Activated CD8-positive, alpha-beta T cell treated with anti-CD3 and anti-CD28 coated beads for 36 hours (primary cell): ENCODE measurements around the gene CIITA. TPM values are rescaled to one million over a fixed set of nuclear protein-coding genes. Genes with fewer than 3 reads are reported as not detected.

ENCODE experiments used
- ATAC-seq: fragments of 200-7000 bp; cut with Tn5 transposase; one replicate; pipeline ENCODE4 v1.10.0; 2021; ENCODE audit warnings: mild to moderate bottlenecking, moderate library complexity
- CTCF ChIA-PET: fragments of 350-600 bp; sonication (Branson Sonifier 250); formaldehyde crosslinking; loops from one replicate; lab custom pipeline; 2021; ENCODE audit warnings: antibody characterized with exemption; lab: Charles Lee
- POLR2A ChIA-PET: fragments of 350-600 bp; sonication (Branson Sonifier 250); formaldehyde crosslinking; loops from one replicate; lab custom pipeline; 2021; ENCODE audit warnings: antibody characterized with exemption; lab: Charles Lee
- DNase-seq: peaks from one replicate; pipeline ENCODE4 v3.0.0-alpha.2; 2020
- H3K27ac Mint-ChIP-seq: one replicate; pipeline ENCODE4 v1.8.0; 2021; ENCODE audit warnings: mild to moderate bottlenecking, mixed read lengths
- H3K27me3 Mint-ChIP-seq: one replicate; pipeline ENCODE4 v1.8.0; 2021; ENCODE audit warnings: mixed read lengths
- H3K36me3 Mint-ChIP-seq: one replicate; pipeline ENCODE4 v1.8.0; 2021; ENCODE audit warnings: low read depth, mixed read lengths
- H3K4me1 Mint-ChIP-seq: one replicate; pipeline ENCODE4 v1.8.0; 2021; ENCODE audit warnings: low read depth, mixed read lengths
- H3K4me3 Mint-ChIP-seq: one replicate; pipeline ENCODE4 v1.8.0; 2021; ENCODE audit warnings: mild to moderate bottlenecking, moderate library complexity, mixed read lengths
- H3K9me3 Mint-ChIP-seq: one replicate; pipeline ENCODE4 v1.8.0; 2021; ENCODE audit warnings: mixed read lengths
- CTCF ChIP-seq: fragments of 200-600 bp; IDR thresholded peaks from one replicate; pipeline ENCODE4 v1.8.0; 2022; ENCODE audit warnings: antibody characterized with exemption, mild to moderate bottlenecking
- intact Hi-C: fragments of 100-400 bp; cut with micrococcal nuclease; formaldehyde crosslinking; loops from one replicate; pipeline ENCODE4 v1.10.0; 2022
- total RNA-seq, 2 experiments: library from RNA; stranded (reverse); gene quantifications; one replicate each; pipeline ENCODE4 v1.2.3, GENCODE V29; 2021

The CIITA gene
- total RNA-seq, 2 experiments from 2014 or later = 4.4 to 5.3 TPM

- TF ChIP-seq CTCF = no peak
- ATAC-seq = no peak
- Mint-ChIP-seq H3K9me3 (no peaks in the 10 kb centered on the region), H3K4me1 (peaks cover 2% of the 10 kb centered on the region), H3K4me3 (no peak overlapping the region), H3K27ac (no peak overlapping the region), H3K36me3 (no peaks in the 10 kb centered on the region), H3K27me3 (peaks cover 2% of the 10 kb centered on the region)
- CTCF ChIA-PET = interaction anchor here (1.3 kb wide), 1 partner anchor 87 kb away, joined by 4 read pairs; no protein-coding TSS in a partner anchor
- intact Hi-C loops = no loop called here
- no peak for DNase-seq
- POLR2A ChIA-PET = no interaction called here
Measured at GRCh38 chr16:10831894-10832886, 44.8 kb upstream of the CIITA start.

- no peak overlapping the region for H3K27ac Mint-ChIP-seq
- ChIA-PET POLR2A (interaction anchor here (1.0 kb wide), 1 partner anchor 19 kb away, joined by 3 read pairs; no protein-coding TSS in a partner anchor), CTCF (interaction anchor here (1.3 kb wide), 1 partner anchor 86 kb away, joined by 4 read pairs; no protein-coding TSS in a partner anchor)
- H3K4me3 Mint-ChIP-seq = no peak overlapping the region
- ATAC-seq (no peak), DNase-seq (no peak)
- intact Hi-C loops = no loop called here
- H3K4me1 Mint-ChIP-seq = peaks cover 2% of the 10 kb centered on the region
- TF ChIP-seq CTCF = no peak
- peaks cover 2% of the 10 kb centered on the region for H3K27me3 Mint-ChIP-seq
- H3K36me3 Mint-ChIP-seq = no peaks in the 10 kb centered on the region
- H3K9me3 Mint-ChIP-seq = no peaks in the 10 kb centered on the region
Measured at GRCh38 chr16:10833271-10833670, 43.7 kb upstream of the CIITA start.

- no peak for DNase-seq
- POLR2A ChIA-PET = interaction anchor here (1.0 kb wide), 1 partner anchor 18 kb away, joined by 3 read pairs; no protein-coding TSS in a partner anchor
- no peak for TF ChIP-seq CTCF
- Mint-ChIP-seq H3K4me3 (no peak overlapping the region), H3K4me1 (peaks cover 2% of the 10 kb centered on the region), H3K27ac (no peak overlapping the region), H3K27me3 (peaks cover 2% of the 10 kb centered on the region), H3K9me3 (no peaks in the 10 kb centered on the region), H3K36me3 (no peaks in the 10 kb centered on the region)
- intact Hi-C loops = no loop called here
- no peak for ATAC-seq
- CTCF ChIA-PET = interaction anchor here (1.5 kb wide), 1 partner anchor 85 kb away, joined by 5 read pairs; no protein-coding TSS in a partner anchor
Measured at GRCh38 chr16:10834130-10834529, 42.9 kb upstream of the CIITA start.

GRCh38 chr16:10834766-10835165 is 42.2 kb upstream of the CIITA start:
- H3K36me3 Mint-ChIP-seq = no peaks in the 10 kb centered on the region
- no peak overlapping the region for H3K27ac Mint-ChIP-seq
- no peak for ATAC-seq
- intact Hi-C loops = no loop called here
- DNase-seq = no peak
- H3K4me1 Mint-ChIP-seq = peaks cover 2% of the 10 kb centered on the region
- no peak for TF ChIP-seq CTCF
- CTCF ChIA-PET = interaction anchor here (1.5 kb wide), 1 partner anchor 84 kb away, joined by 5 read pairs; no protein-coding TSS in a partner anchor
- H3K27me3 Mint-ChIP-seq = peaks cover 2% of the 10 kb centered on the region
- H3K4me3 Mint-ChIP-seq = no peak overlapping the region
- POLR2A ChIA-PET = no interaction called here
- no peaks in the 10 kb centered on the region for H3K9me3 Mint-ChIP-seq
